ENCODE data around the gene SGCD.

SGCD gene

GRCh38 chr5:156778752-156779151 is 451.8 kb downstream of the SGCD start:
- Histone ChIP-seq H3K4me2 (ENCODE audit: low read length) (no peak overlapping the region), H3K9ac (no peak overlapping the region), H3K79me2 (no peaks in the 10 kb centered on the region), H3K27ac (no peak overlapping the region), H3K4me1 (no peaks in the 10 kb centered on the region), H3K9me3 (ENCODE audit: control insufficient read depth, low read length) (no peaks in the 10 kb centered on the region), H3K27me3 (ENCODE audit: control insufficient read depth, insufficient read depth, low read length) (no peaks in the 10 kb centered on the region), H2AFZ (no peak overlapping the region), H3K4me3 (ENCODE audit: low read depth, low read length) (no peak overlapping the region), H3K36me3 (ENCODE audit: control insufficient read depth, insufficient read depth, low read length) (no peaks in the 10 kb centered on the region)
- no peak for TF ChIP-seq CTCF (IDR thresholded peaks at IDR 0.05)

DNA sequence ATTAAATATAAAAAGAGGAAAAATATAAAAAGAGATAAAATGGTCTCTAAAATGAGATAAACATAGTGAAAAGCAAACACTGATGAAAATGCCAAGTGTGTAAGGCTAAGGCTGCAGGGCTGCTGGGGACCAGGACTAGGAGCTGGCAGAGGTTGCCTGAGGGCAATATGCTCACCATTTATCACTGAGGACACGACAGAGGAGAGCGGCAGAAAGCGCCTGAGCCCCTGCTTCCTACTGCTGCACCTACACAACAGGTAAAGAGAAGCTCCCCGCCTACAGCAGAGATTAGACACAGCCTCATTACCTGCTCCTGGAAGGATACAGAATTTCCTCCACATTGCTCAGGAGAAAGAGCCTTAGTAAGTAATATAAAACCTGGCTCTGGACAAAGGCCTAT is 452.5 kb downstream of the SGCD start:
- Histone ChIP-seq H3K27ac (no peak overlapping the region), H3K27me3 (ENCODE audit: control insufficient read depth, insufficient read depth, low read length) (no peaks in the 10 kb centered on the region), H3K4me1 (no peaks in the 10 kb centered on the region), H3K4me3 (ENCODE audit: low read depth, low read length) (no peak overlapping the region), H3K9ac (no peak overlapping the region), H3K9me3 (ENCODE audit: control insufficient read depth, low read length) (no peaks in the 10 kb centered on the region), H3K36me3 (ENCODE audit: control insufficient read depth, insufficient read depth, low read length) (no peaks in the 10 kb centered on the region), H2AFZ (no peak overlapping the region), H3K4me2 (ENCODE audit: low read length) (no peak overlapping the region), H3K79me2 (no peaks in the 10 kb centered on the region)
- TF ChIP-seq CTCF (IDR thresholded peaks at IDR 0.05), result no peak

DNA sequence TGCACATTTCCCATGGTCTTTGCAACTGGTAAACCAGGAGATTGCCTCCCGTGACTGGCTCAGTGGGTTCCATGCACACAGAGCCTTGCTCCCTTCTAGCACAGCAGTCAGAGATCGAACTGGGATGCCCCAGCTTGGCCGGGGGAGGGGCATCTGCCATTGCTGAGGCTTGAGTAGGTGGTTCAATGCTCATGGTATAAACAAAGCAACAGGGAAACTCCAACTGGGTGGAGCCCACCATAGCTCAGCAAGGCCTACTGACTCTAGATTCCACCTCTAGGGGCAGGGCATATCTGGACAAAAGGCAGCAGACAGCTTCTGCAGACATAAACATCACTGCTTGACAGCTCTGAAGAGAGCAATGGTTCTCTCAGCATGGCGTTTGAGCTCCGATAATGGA is 456.1 kb downstream of the SGCD start:
- H3K36me3 ChIP-seq (ENCODE audit: control insufficient read depth, insufficient read depth, low read length), result no peaks in the 10 kb centered on the region
- H3K27ac ChIP-seq, result no peak overlapping the region
- TF ChIP-seq CTCF (IDR thresholded peaks at IDR 0.05), result no peak
- no peaks in the 10 kb centered on the region for H3K9me3 ChIP-seq (ENCODE audit: control insufficient read depth, low read length)
- H3K27me3 ChIP-seq (ENCODE audit: control insufficient read depth, insufficient read depth, low read length), result no peaks in the 10 kb centered on the region
- H3K4me3 ChIP-seq (ENCODE audit: low read depth, low read length), result no peak overlapping the region
- no peak overlapping the region for H3K4me2 ChIP-seq (ENCODE audit: low read length)
- H3K79me2 ChIP-seq, result no peaks in the 10 kb centered on the region
- H3K4me1 ChIP-seq, result no peaks in the 10 kb centered on the region
- no peak overlapping the region for H2AFZ ChIP-seq
- no peak overlapping the region for H3K9ac ChIP-seq

- H3K4me2 ChIP-seq (ENCODE audit: low read length), result no peak overlapping the region
- no peak for TF ChIP-seq CTCF (IDR thresholded peaks at IDR 0.05)
- no peaks in the 10 kb centered on the region for H3K79me2 ChIP-seq
- H3K9me3 ChIP-seq (ENCODE audit: control insufficient read depth, low read length), result no peaks in the 10 kb centered on the region
- no peaks in the 10 kb centered on the region for H3K4me1 ChIP-seq
- H3K27ac ChIP-seq, result no peak overlapping the region
- no peaks in the 10 kb centered on the region for H3K36me3 ChIP-seq (ENCODE audit: control insufficient read depth, insufficient read depth, low read length)
- H2AFZ ChIP-seq, result no peak overlapping the region
- no peaks in the 10 kb centered on the region for H3K27me3 ChIP-seq (ENCODE audit: control insufficient read depth, insufficient read depth, low read length)
- no peak overlapping the region for H3K4me3 ChIP-seq (ENCODE audit: low read depth, low read length)
- H3K9ac ChIP-seq, result no peak overlapping the region
Measured at GRCh38 chr5:156794687-156795086, 467.7 kb downstream of the SGCD start.

DNA sequence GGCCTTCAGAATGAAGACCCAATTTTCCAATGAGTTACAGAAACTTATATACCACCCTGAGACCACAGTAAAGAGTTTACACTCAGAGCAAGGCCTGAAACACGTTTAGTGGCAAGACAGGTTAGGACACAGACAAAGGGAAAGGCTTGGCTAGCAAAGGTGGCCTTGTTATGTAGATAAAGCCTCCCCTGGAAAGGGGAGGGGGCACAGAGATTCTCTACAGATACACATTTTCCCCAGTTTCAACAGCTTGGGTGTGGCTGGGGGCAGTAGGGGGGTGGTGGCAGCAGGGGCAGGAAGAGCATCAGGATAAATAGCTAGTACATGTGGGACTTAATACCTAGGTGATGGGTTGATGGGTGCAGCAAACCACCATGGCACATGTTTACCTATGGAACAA is 471.2 kb downstream of the SGCD start:
- TF ChIP-seq CTCF (IDR thresholded peaks at IDR 0.05), result no peak
- H3K27ac ChIP-seq, result no peak overlapping the region

More for the DNA sequence above, 471.2 kb downstream of the SGCD start:
- H3K9me3 ChIP-seq (ENCODE audit: control insufficient read depth, low read length), result no peaks in the 10 kb centered on the region
- H3K9ac ChIP-seq, result no peak overlapping the region
- no peak overlapping the region for H2AFZ ChIP-seq
- H3K4me2 ChIP-seq (ENCODE audit: low read length), result no peak overlapping the region
- no peaks in the 10 kb centered on the region for H3K36me3 ChIP-seq (ENCODE audit: control insufficient read depth, insufficient read depth, low read length)
- no peaks in the 10 kb centered on the region for H3K4me1 ChIP-seq
- H3K4me3 ChIP-seq (ENCODE audit: low read depth, low read length), result no peak overlapping the region
- H3K27me3 ChIP-seq (ENCODE audit: control insufficient read depth, insufficient read depth, low read length), result no peaks in the 10 kb centered on the region
- H3K79me2 ChIP-seq, result no peaks in the 10 kb centered on the region
